B cell (primary cell): ENCODE data around the gene IL1R2. TPM values are rescaled to one million over a fixed set of nuclear protein-coding genes. Genes with fewer than 3 reads are reported as not detected.

Experiments
- ATAC-seq: fragments of 200-7000 bp; cut with Tn5 transposase; one replicate; pipeline ENCODE4 v1.10.0; 2021; ENCODE audit warnings: low read depth, mild to moderate bottlenecking, moderate number of reproducible peaks, moderate library complexity
- CTCF ChIA-PET: fragments of 350-600 bp; sonication (Branson Sonifier 250); formaldehyde crosslinking; loops from one replicate; lab custom pipeline; 2021; ENCODE audit warnings: antibody characterized with exemption, inconsistent platforms; lab: Charles Lee
- POLR2A ChIA-PET: fragments of 350-600 bp; sonication (Branson Sonifier 250); formaldehyde crosslinking; loops from one replicate; lab custom pipeline; 2021; ENCODE audit warnings: antibody characterized with exemption; lab: Charles Lee
- DNase-seq: peaks from one replicate; pipeline ENCODE4 v3.0.0; 2013
- H2AFZ ChIP-seq: 2 replicates; pipeline ENCODE4 v1.6.1; 2012; ENCODE audit warnings: mild to moderate bottlenecking, low read depth, low read length; ENCODE audit not compliant: insufficient read depth, poor library complexity, severe bottlenecking
- H3K27ac ChIP-seq, 2 donors: 1 replicate in 1 of 2; 2 replicates in 1 of 2; pipeline ENCODE4 v1.5.1; 2012 to 2013; ENCODE audit warnings: low read length in 2 of 2, mild to moderate bottlenecking in 2 of 2, moderate library complexity in 1 of 2
- H3K27me3 ChIP-seq, 4 experiments: fragments of 200-600 bp in 1 of 4; sonication (generic) in 1 of 4; replicated peaks in 1 of 4; 1 replicate in 2 of 4; 2 replicates in 2 of 4; pipeline versions ENCODE4 v1.6.1 to v1.7.0; 2013 to 2016; ENCODE audit warnings: low read length in 3 of 4, mild to moderate bottlenecking in 2 of 4, mixed read lengths in 1 of 4, moderate library complexity in 1 of 4; ENCODE audit not compliant: insufficient read depth in 4 of 4, control insufficient read depth in 3 of 4; ENCODE audit errors: control extremely low read depth in 1 of 4
- H3K36me3 ChIP-seq, 2 experiments: replicated peaks in 1 of 2; 1 replicate in 1 of 2; 2 replicates in 1 of 2; pipeline versions ENCODE4 v1.6.1 to v1.7.1; 2013; ENCODE audit warnings: low read length in 1 of 2; ENCODE audit not compliant: insufficient read depth in 2 of 2, control insufficient read depth in 1 of 2; ENCODE audit errors: control extremely low read depth in 1 of 2, extremely low read depth in 1 of 2
- H3K4me1 ChIP-seq, 2 donors: fragments of 200-600 bp in 1 of 2; sonication (generic) in 1 of 2; 1 replicate in 1 of 2; 2 replicates in 1 of 2; pipeline versions ENCODE4 v1.5.1 to v1.6.1; 2013 to 2017; ENCODE audit warnings: low read length in 2 of 2; ENCODE audit not compliant: control insufficient read depth in 2 of 2, insufficient read depth in 2 of 2
- H3K4me2 ChIP-seq: replicated peaks from 2 replicates; pipeline ENCODE3; 2012; ENCODE audit warnings: mild to moderate bottlenecking, low read depth, low read length; ENCODE audit not compliant: poor library complexity, severe bottlenecking
- H3K4me3 ChIP-seq, 5 experiments: fragments of 200-600 bp in 1 of 5; sonication (generic) in 1 of 5; 1 replicate in 3 of 5; 2 replicates in 2 of 5; pipeline versions ENCODE4 v1.5.1 to v1.7.0; 2011 to 2016; ENCODE audit warnings: low read length in 4 of 5, mild to moderate bottlenecking in 4 of 5, low read depth in 2 of 5, control low read depth in 1 of 5, moderate library complexity in 1 of 5; ENCODE audit not compliant: insufficient read depth in 1 of 5; ENCODE audit errors: control extremely low read depth in 1 of 5, extremely low read depth in 1 of 5
- H3K79me2 ChIP-seq: fragments of 200-600 bp; sonication (generic); one replicate; pipeline ENCODE4 v1.6.0; 2016; ENCODE audit warnings: low read length; ENCODE audit not compliant: control insufficient read depth, insufficient read depth
- H3K9ac ChIP-seq: fragments of 200-600 bp; sonication (generic); 2 replicates; pipeline ENCODE4 v1.6.1; 2017; ENCODE audit warnings: mild to moderate bottlenecking, low read length, moderate library complexity
- H3K9me3 ChIP-seq, 3 donors: one replicate each; pipeline versions ENCODE4 v1.6.1 to v1.7.1; 2013; ENCODE audit warnings: low read length in 2 of 3; ENCODE audit not compliant: control insufficient read depth in 2 of 3, insufficient read depth in 1 of 3; ENCODE audit errors: control extremely low read depth in 1 of 3
- H4K20me1 ChIP-seq: 2 replicates; pipeline ENCODE4 v1.6.0; 2012; ENCODE audit warnings: mild to moderate bottlenecking, low read length; ENCODE audit not compliant: insufficient read depth, control insufficient read depth, poor library complexity, severe bottlenecking
- H3K27ac Mint-ChIP-seq: one replicate; pipeline ENCODE4 v1.8.0; 2021; ENCODE audit warnings: mixed read lengths
- H3K27me3 Mint-ChIP-seq: one replicate; pipeline ENCODE4 v1.8.0; 2021; ENCODE audit warnings: mixed read lengths
- H3K4me1 Mint-ChIP-seq: one replicate; pipeline ENCODE4 v1.8.0; 2021; ENCODE audit warnings: mixed read lengths
- H3K4me3 Mint-ChIP-seq: one replicate; pipeline ENCODE4 v1.8.0; 2021; ENCODE audit warnings: mixed read lengths
- H3K9me3 Mint-ChIP-seq: one replicate; pipeline ENCODE4 v1.8.0; 2022; ENCODE audit warnings: mixed read lengths; ENCODE audit not compliant: insufficient read depth
- EZH2 ChIP-seq: IDR thresholded peaks from 2 replicates; pipeline ENCODE4 v1.6.1; 2012; ENCODE audit warnings: borderline replicate concordance, low read depth, mild to moderate bottlenecking, moderate library complexity, low read length; ENCODE audit not compliant: insufficient read depth, poor library complexity, severe bottlenecking
- WGBS: methylation state at CpG from one replicate; pipeline ENCODE4 v1.1.5; 2013; ENCODE audit warnings: missing lambda C conversion rate; ENCODE audit not compliant: insufficient coverage; 5-methylcytosine and 5-hydroxymethylcytosine counted together
- intact Hi-C: fragments of 100-400 bp; cut with micrococcal nuclease; formaldehyde crosslinking; loops from one replicate; pipeline ENCODE4 v1.10.0; 2022
- polyA plus RNA-seq: library from polyadenylated mRNA; depleted of rRNA; stranded (reverse); fragments of >200 nt; gene quantifications from 2 replicates; pipeline ENCODE4 v1.2.3, GENCODE V29; 2012
- total RNA-seq, 2 donors: library from RNA; stranded (reverse); fragments of 120-200 nt in 1 of 2; gene quantifications; 1 replicate in 1 of 2; 2 replicates in 1 of 2; pipeline versions ENCODE4 v1.2.3 to v1.2.4, GENCODE V29; 2013 to 2022
- TF ChIP-seq, protein P1 (sequence below): fragments of 200-600 bp; IDR thresholded peaks from one replicate; pipeline ENCODE4 v1.8.0; 2022; ENCODE audit warnings: antibody characterized with exemption, mild to moderate bottlenecking

The IL1R2 gene
- total and polyA plus RNA-seq, 2 donors (not counting 1 experiment from before 2014, with no cell fraction given) = not detected

- no peak overlapping the region for H2AFZ ChIP-seq
- Mint-ChIP-seq H3K4me1 (no peaks in the 10 kb centered on the region), H3K4me3 (no peak overlapping the region), H3K27ac (no peak overlapping the region), H3K27me3 (peaks cover 26% of the 10 kb centered on the region), H3K9me3 (no peaks in the 10 kb centered on the region)
- H3K9me3 ChIP-seq = peaks cover 0 to 7% (median 0%) of the 10 kb centered on the region in 3 donors
- no peak overlapping the region for H3K27ac ChIP-seq
- no peaks in the 10 kb centered on the region for H3K4me1 ChIP-seq
- H3K79me2 ChIP-seq = no peaks in the 10 kb centered on the region
- POLR2A ChIA-PET = no interaction called here
- H3K4me2 ChIP-seq = no peak overlapping the region
- no peak for DNase-seq
- no peaks in the 10 kb centered on the region for H3K36me3 ChIP-seq
- intact Hi-C loops = no loop called here
- CTCF ChIA-PET = no interaction called here
- H4K20me1 ChIP-seq = no peaks in the 10 kb centered on the region
- ATAC-seq = no peak
- no peak for TF ChIP-seq EZH2
- TF ChIP-seq, protein P1, sequence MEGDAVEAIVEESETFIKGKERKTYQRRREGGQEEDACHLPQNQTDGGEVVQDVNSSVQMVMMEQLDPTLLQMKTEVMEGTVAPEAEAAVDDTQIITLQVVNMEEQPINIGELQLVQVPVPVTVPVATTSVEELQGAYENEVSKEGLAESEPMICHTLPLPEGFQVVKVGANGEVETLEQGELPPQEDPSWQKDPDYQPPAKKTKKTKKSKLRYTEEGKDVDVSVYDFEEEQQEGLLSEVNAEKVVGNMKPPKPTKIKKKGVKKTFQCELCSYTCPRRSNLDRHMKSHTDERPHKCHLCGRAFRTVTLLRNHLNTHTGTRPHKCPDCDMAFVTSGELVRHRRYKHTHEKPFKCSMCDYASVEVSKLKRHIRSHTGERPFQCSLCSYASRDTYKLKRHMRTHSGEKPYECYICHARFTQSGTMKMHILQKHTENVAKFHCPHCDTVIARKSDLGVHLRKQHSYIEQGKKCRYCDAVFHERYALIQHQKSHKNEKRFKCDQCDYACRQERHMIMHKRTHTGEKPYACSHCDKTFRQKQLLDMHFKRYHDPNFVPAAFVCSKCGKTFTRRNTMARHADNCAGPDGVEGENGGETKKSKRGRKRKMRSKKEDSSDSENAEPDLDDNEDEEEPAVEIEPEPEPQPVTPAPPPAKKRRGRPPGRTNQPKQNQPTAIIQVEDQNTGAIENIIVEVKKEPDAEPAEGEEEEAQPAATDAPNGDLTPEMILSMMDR = no peak
- H3K27me3 ChIP-seq = peaks cover 0 to 13% (median 0%) of the 10 kb centered on the region in 4 experiments
- H3K4me3 ChIP-seq = no peak overlapping the region
- 92% methylated on average over 4 of the region's 8 CpGs for WGBS
- no peak overlapping the region for H3K9ac ChIP-seq
These were observed 70.4 kb downstream of the IL1R2 start for GRCh38 chr2:102061962-102062795.

- intact Hi-C loops = no loop called here
- WGBS = 77% methylated on average over 3 of the region's 3 CpGs
- POLR2A ChIA-PET = no interaction called here
- Histone ChIP-seq H3K9me3 (peaks cover 0 to 7% (median 0%) of the 10 kb centered on the region in 3 donors), H3K36me3 (no peaks in the 10 kb centered on the region), H2AFZ (no peak overlapping the region), H3K4me1 (no peaks in the 10 kb centered on the region), H4K20me1 (no peaks in the 10 kb centered on the region), H3K9ac (no peak overlapping the region), H3K79me2 (no peaks in the 10 kb centered on the region), H3K27me3 (peaks cover 0 to 13% (median 0%) of the 10 kb centered on the region in 4 experiments), H3K27ac (no peak overlapping the region), H3K4me2 (no peak overlapping the region), H3K4me3 (no peak overlapping the region)
- TF ChIP-seq EZH2 = no peak
- TF ChIP-seq, protein P1 = no peak
- DNase-seq (no peak), ATAC-seq (no peak)
- no peak overlapping the region for H3K27ac Mint-ChIP-seq
- H3K4me1 Mint-ChIP-seq = no peaks in the 10 kb centered on the region
- no peak overlapping the region for H3K4me3 Mint-ChIP-seq
- no peaks in the 10 kb centered on the region for H3K9me3 Mint-ChIP-seq
- CTCF ChIA-PET = no interaction called here
- peaks cover 26% of the 10 kb centered on the region for H3K27me3 Mint-ChIP-seq
These were observed 71.0 kb downstream of the IL1R2 start for GRCh38 chr2:102062802-102063201.
